ENCODE data around the gene SLC5A3.

DNA sequence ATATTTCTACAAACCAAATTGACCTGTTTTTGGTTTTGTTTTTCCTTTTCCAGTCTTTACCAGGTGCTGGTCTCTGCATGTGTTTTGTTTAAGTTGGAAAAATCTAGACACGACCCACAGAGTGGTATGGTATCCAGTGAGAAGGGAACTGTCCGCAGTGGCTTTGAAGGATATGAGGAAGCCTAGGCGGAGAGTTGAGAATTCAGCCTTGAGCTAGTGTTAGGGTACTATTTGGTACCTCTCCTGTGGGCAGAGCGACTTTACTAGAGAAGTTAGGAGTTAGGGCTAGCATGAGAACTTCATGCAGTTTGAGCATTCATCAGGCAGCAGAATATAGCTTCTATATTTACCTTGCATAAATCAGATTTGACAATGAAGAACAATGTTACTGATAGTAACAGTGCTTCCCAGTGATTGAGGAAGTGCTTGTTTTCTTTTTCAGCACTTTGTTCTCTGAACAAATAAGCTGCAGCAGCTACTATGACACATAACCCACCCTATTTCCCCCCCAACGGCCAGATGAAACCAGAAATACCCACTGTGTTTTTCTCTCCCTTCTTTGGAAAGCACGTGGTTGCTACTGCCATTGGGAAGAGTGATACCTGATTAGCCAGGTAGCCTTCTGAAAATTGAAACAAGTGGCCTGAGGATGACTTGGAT lies 19.0 kb downstream of the SLC5A3 start:
- TF ChIP-seq, protein P1, sequence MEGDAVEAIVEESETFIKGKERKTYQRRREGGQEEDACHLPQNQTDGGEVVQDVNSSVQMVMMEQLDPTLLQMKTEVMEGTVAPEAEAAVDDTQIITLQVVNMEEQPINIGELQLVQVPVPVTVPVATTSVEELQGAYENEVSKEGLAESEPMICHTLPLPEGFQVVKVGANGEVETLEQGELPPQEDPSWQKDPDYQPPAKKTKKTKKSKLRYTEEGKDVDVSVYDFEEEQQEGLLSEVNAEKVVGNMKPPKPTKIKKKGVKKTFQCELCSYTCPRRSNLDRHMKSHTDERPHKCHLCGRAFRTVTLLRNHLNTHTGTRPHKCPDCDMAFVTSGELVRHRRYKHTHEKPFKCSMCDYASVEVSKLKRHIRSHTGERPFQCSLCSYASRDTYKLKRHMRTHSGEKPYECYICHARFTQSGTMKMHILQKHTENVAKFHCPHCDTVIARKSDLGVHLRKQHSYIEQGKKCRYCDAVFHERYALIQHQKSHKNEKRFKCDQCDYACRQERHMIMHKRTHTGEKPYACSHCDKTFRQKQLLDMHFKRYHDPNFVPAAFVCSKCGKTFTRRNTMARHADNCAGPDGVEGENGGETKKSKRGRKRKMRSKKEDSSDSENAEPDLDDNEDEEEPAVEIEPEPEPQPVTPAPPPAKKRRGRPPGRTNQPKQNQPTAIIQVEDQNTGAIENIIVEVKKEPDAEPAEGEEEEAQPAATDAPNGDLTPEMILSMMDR (IDR thresholded peaks at IDR 0.05; ENCODE audit: insufficient read depth, low read length) = no peak
- TF ChIP-seq GABPA (IDR thresholded peaks at IDR 0.05; ENCODE audit: low read depth) = no peak
- no peak for TF ChIP-seq POLR2AphosphoS5 (IDR thresholded peaks at IDR 0.05; ENCODE audit: low read depth)
- TF ChIP-seq, protein P2, sequence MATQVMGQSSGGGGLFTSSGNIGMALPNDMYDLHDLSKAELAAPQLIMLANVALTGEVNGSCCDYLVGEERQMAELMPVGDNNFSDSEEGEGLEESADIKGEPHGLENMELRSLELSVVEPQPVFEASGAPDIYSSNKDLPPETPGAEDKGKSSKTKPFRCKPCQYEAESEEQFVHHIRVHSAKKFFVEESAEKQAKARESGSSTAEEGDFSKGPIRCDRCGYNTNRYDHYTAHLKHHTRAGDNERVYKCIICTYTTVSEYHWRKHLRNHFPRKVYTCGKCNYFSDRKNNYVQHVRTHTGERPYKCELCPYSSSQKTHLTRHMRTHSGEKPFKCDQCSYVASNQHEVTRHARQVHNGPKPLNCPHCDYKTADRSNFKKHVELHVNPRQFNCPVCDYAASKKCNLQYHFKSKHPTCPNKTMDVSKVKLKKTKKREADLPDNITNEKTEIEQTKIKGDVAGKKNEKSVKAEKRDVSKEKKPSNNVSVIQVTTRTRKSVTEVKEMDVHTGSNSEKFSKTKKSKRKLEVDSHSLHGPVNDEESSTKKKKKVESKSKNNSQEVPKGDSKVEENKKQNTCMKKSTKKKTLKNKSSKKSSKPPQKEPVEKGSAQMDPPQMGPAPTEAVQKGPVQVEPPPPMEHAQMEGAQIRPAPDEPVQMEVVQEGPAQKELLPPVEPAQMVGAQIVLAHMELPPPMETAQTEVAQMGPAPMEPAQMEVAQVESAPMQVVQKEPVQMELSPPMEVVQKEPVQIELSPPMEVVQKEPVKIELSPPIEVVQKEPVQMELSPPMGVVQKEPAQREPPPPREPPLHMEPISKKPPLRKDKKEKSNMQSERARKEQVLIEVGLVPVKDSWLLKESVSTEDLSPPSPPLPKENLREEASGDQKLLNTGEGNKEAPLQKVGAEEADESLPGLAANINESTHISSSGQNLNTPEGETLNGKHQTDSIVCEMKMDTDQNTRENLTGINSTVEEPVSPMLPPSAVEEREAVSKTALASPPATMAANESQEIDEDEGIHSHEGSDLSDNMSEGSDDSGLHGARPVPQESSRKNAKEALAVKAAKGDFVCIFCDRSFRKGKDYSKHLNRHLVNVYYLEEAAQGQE (IDR thresholded peaks at IDR 0.05; ENCODE audit: insufficient replicate concordance, low read depth) = peak; percentile 24
